HCT116 (cell line): ENCODE results near the gene ALB. TPM values are rescaled to one million over a fixed set of nuclear protein-coding genes. Genes with fewer than 3 reads are reported as not detected.

Source experiments
- ATAC-seq: fragments of 200-7000 bp; cut with Tn5 transposase; 2 replicates; pipeline ENCODE4 v1.9.1; 2020; ENCODE audit warnings: mild to moderate bottlenecking, moderate library complexity
- BruUV-seq: library from RNA; stranded (reverse); fragments of 400-500 nt; replicated peaks from 2 replicates; lab custom pipeline; 2021; lab: Mats Ljungman, UMichigan
- CTCF ChIA-PET: fragments of 300-600 bp; sonication (Branson Sonifier 250); formaldehyde crosslinking; loops from one replicate; lab custom pipeline; 2021; ENCODE audit warnings: antibody characterized with exemption; lab: Charles Lee
- POLR2A ChIA-PET: fragments of 300-600, 350-600 bp; sonication (Branson Sonifier 250); formaldehyde crosslinking; loops from one replicate; lab custom pipeline; 2021; ENCODE audit warnings: antibody characterized with exemption; lab: Charles Lee
- RAD21 ChIA-PET, 2 experiments: fragments of 300-600 bp; sonication (Branson Sonifier 250); formaldehyde crosslinking; loops; one replicate each; lab custom pipeline; 2023; ENCODE audit warnings: low total read pairs in 2 of 2; ENCODE audit not compliant: uncharacterized antibody in 2 of 2, unreplicated experiment in 2 of 2, low non-redundant PET in 1 of 2; lab: Charles Lee
- DNase-seq: peaks from one replicate; pipeline ENCODE4 v3.0.0-alpha.2; 2010; ENCODE audit warnings: low read depth, low spot score
- H2AFZ ChIP-seq: fragments of 200-600 bp; shearing (Covaris generic), sonication (generic); 2 replicates; pipeline ENCODE4 v1.6.1; 2017; ENCODE audit warnings: low read depth, mixed run types, mixed read lengths, antibody characterized with exemption, low read length; ENCODE audit not compliant: poor library complexity, severe bottlenecking
- H3K27ac ChIP-seq: 2 replicates; pipeline ENCODE4 v1.5.1; 2012; ENCODE audit warnings: low read depth, low read length
- H3K27me3 ChIP-seq: fragments of 200-600 bp; sonication (generic); 2 replicates; pipeline ENCODE4 v1.6.1; 2016; ENCODE audit warnings: mixed run types, low read length, mixed read lengths; ENCODE audit not compliant: insufficient read depth
- H3K36me3 ChIP-seq, 2 experiments: fragments of 200-500 bp in 1 of 2; fragments of 200-600 bp in 1 of 2; sonication (Bioruptor generic) in 1 of 2; sonication (generic) in 1 of 2; 2 replicates each; pipeline versions ENCODE4 v1.5.1 to v1.6.1; 2014 to 2016; ENCODE audit warnings: low read length in 2 of 2, inconsistent platforms in 1 of 2, mixed read lengths in 1 of 2, mixed run types in 1 of 2; ENCODE audit not compliant: insufficient read depth in 2 of 2, control insufficient read depth in 1 of 2
- H3K4me1 ChIP-seq, 2 experiments: fragments of 200-600 bp in 1 of 2; sonication (generic) in 1 of 2; 2 replicates each; pipeline versions ENCODE4 v1.5.1 to v1.6.1; 2012 to 2017; ENCODE audit warnings: low read length in 2 of 2, inconsistent platforms in 1 of 2, mild to moderate bottlenecking in 1 of 2, mixed read lengths in 1 of 2, mixed run types in 1 of 2, moderate library complexity in 1 of 2; ENCODE audit not compliant: insufficient read depth in 2 of 2, control insufficient read depth in 1 of 2
- H3K4me2 ChIP-seq: fragments of 200-600 bp; sonication (generic); 2 replicates; pipeline ENCODE4 v1.6.1; 2017; ENCODE audit warnings: mixed run types, low read length, mixed read lengths
- H3K4me3 ChIP-seq, 2 experiments: fragments of 200-600 bp in 1 of 2; sonication (generic) in 1 of 2; replicated peaks in 1 of 2; 2 replicates each; pipeline ENCODE4 v1.5.1; 2011 to 2016; ENCODE audit warnings: low read length in 2 of 2, control low read depth in 1 of 2, low read depth in 1 of 2, mild to moderate bottlenecking in 1 of 2, mixed read lengths in 1 of 2, mixed run types in 1 of 2
- H3K79me2 ChIP-seq: fragments of 200-600 bp; sonication (generic); 2 replicates; pipeline ENCODE4 v1.6.1; 2017; ENCODE audit warnings: mild to moderate bottlenecking, mixed run types, low read length, moderate library complexity, mixed read lengths; ENCODE audit not compliant: insufficient read depth
- H3K9ac ChIP-seq: fragments of 200-600 bp; sonication (generic); 2 replicates; pipeline ENCODE4 v1.6.1; 2016; ENCODE audit warnings: low read length, mixed read lengths
- H3K9me2 ChIP-seq: fragments of 200-600 bp; sonication (generic), shearing (Covaris generic); 2 replicates; pipeline ENCODE4 v1.6.1; 2017; ENCODE audit warnings: mixed run types, mild to moderate bottlenecking, moderate library complexity; ENCODE audit not compliant: insufficient read depth
- H3K9me3 ChIP-seq, 2 experiments: fragments of 200-500 bp in 1 of 2; fragments of 200-600 bp in 1 of 2; sonication (Bioruptor generic) in 1 of 2; sonication (generic) in 1 of 2; 2 replicates each; pipeline ENCODE4 v1.6.1; 2014 to 2017; ENCODE audit warnings: low read length in 2 of 2, mixed read lengths in 2 of 2, inconsistent platforms in 1 of 2, low read depth in 1 of 2, mild to moderate bottlenecking in 1 of 2, mixed run types in 1 of 2, moderate library complexity in 1 of 2; ENCODE audit not compliant: control insufficient read depth in 1 of 2, insufficient read depth in 1 of 2
- H4K20me1 ChIP-seq: fragments of 200-600 bp; sonication (generic), shearing (Covaris generic); 2 replicates; pipeline ENCODE4 v1.6.1; 2017; ENCODE audit warnings: mixed run types, mild to moderate bottlenecking, moderate library complexity; ENCODE audit not compliant: insufficient read depth
- CBX3 ChIP-seq: IDR thresholded peaks from 2 replicates; pipeline ENCODE4 v1.6.1; 2012; ENCODE audit warnings: low read depth
- CEBPB ChIP-seq: IDR thresholded peaks from 2 replicates; pipeline ENCODE4 v1.6.1; 2012; ENCODE audit warnings: low read depth
- CTCF ChIP-seq, 3 experiments: fragments of 200-600 bp in 1 of 3; sonication (generic) in 1 of 3; IDR thresholded peaks in 2 of 3; conservative IDR thresholded peaks in 1 of 3; 2 replicates each; pipeline ENCODE4 v1.5.1; 2012 to 2017; ENCODE audit warnings: low read depth in 2 of 3, low read length in 2 of 3, antibody characterized with exemption in 1 of 3, borderline replicate concordance in 1 of 3, control low read depth in 1 of 3, mild to moderate bottlenecking in 1 of 3, mixed read lengths in 1 of 3, mixed run types in 1 of 3, moderate library complexity in 1 of 3; ENCODE audit not compliant: insufficient read depth in 1 of 3
- EZH2 ChIP-seq: fragments of 200-600 bp; sonication (generic); IDR thresholded peaks from 2 replicates; pipeline ENCODE4 v1.6.1; 2017; ENCODE audit warnings: antibody characterized with exemption, mixed run types
- EZH2phosphoT487 ChIP-seq: fragments of 200-600 bp; IDR thresholded peaks from 2 replicates; pipeline ENCODE4 v1.6.1; 2018; ENCODE audit warnings: antibody characterized with exemption, borderline replicate concordance
- POLR2A ChIP-seq: IDR thresholded peaks from 2 replicates; pipeline ENCODE4 v1.7.0; 2011; ENCODE audit warnings: borderline replicate concordance; ENCODE audit not compliant: insufficient read depth, insufficient read length; ENCODE audit errors: extremely low read depth
- POLR2AphosphoS5 ChIP-seq: IDR thresholded peaks from 2 replicates; pipeline ENCODE4 v1.6.1; 2011; ENCODE audit warnings: mild to moderate bottlenecking, low read depth, low read length, moderate library complexity
- RAD21 ChIP-seq: IDR thresholded peaks from 2 replicates; pipeline ENCODE4 v1.6.1; 2012; ENCODE audit warnings: low read depth, mild to moderate bottlenecking
- REST ChIP-seq: IDR thresholded peaks from 2 replicates; pipeline ENCODE4 v1.6.1; 2012; ENCODE audit warnings: low read depth
- SIN3A ChIP-seq: IDR thresholded peaks from 2 replicates; pipeline ENCODE4 v1.6.1; 2012; ENCODE audit warnings: low read depth
- TCF7L2 ChIP-seq: IDR thresholded peaks from 2 replicates; pipeline ENCODE4 v1.7.0; 2011; ENCODE audit warnings: borderline replicate concordance, inconsistent platforms; ENCODE audit not compliant: insufficient read depth, insufficient read length; ENCODE audit errors: extremely low read depth
- YY1 ChIP-seq: IDR thresholded peaks from 2 replicates; pipeline ENCODE4 v1.6.1; 2011; ENCODE audit warnings: low read length, low read depth, moderate library complexity, mild to moderate bottlenecking; ENCODE audit not compliant: insufficient replicate concordance; ENCODE audit errors: extremely low read depth
- ZBTB33 ChIP-seq: IDR thresholded peaks from 2 replicates; pipeline ENCODE4 v1.6.1; 2011; ENCODE audit warnings: mild to moderate bottlenecking, low read length, moderate library complexity; ENCODE audit not compliant: insufficient replicate concordance; ENCODE audit errors: extremely low read depth
- ZNF274 ChIP-seq: fragments of 200-500 bp; sonication (Bioruptor generic); IDR thresholded peaks from 2 replicates; pipeline ENCODE4 v1.6.1; 2014; ENCODE audit warnings: mild to moderate bottlenecking, low read depth, low read length, inconsistent platforms
- intact Hi-C: fragments of 100-400 bp; cut with micrococcal nuclease; formaldehyde crosslinking; loops from 2 replicates; pipeline ENCODE4 v1.10.0; 2022
- total RNA-seq: library from RNA; stranded (reverse); gene quantifications from one replicate; pipeline ENCODE4 v1.2.1, GENCODE V29; 2021; ENCODE audit not compliant: unreplicated experiment
- TF ChIP-seq, protein P1 (sequence below): IDR thresholded peaks from 2 replicates; pipeline ENCODE4 v1.6.1; 2012
- TF ChIP-seq, protein P2 (sequence below): IDR thresholded peaks from 2 replicates; pipeline ENCODE4 v1.6.1; 2012

The ALB gene
- total RNA-seq, 1 experiment from 2014 or later, result 26.7 TPM

DNA sequence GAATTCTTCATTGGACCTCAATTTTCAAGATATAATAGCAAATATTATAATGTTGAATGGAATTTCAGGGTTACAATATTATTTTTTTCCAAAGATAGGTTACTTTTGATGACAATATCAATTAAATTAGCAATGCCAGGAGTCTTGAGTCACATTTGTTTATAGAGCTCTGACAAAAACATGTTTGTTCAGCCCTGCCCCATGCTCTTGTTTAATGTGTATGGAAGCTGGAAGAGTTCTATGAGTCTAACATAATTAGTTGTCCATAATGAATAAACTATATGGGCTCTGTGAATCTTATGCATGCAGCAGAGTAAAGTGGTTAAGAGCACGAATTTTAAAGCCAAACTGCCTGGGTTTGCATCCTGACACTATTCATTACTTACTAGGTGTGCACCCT is 22.9 kb upstream of the ALB start:
- DNase-seq, result no peak
- H4K20me1 ChIP-seq, result no peaks in the 10 kb centered on the region
- H3K79me2 ChIP-seq, result no peaks in the 10 kb centered on the region
- no peaks in the 10 kb centered on the region for H3K9me2 ChIP-seq
- no peak overlapping the region for H3K4me2 ChIP-seq
- no TSS peak for BruUV-seq
- H3K27ac ChIP-seq, result no peak overlapping the region
- ATAC-seq, result no peak
- H3K4me3 ChIP-seq, result no peak overlapping the region
- H2AFZ ChIP-seq, result no peak overlapping the region
- no peaks in the 10 kb centered on the region for H3K36me3 ChIP-seq
- POLR2A ChIA-PET, result no interaction called here
- no peaks in the 10 kb centered on the region for H3K27me3 ChIP-seq
- H3K4me1 ChIP-seq, result no peaks in the 10 kb centered on the region
- CTCF ChIA-PET, result no interaction called here
- H3K9ac ChIP-seq, result no peak overlapping the region
- intact Hi-C loops, result no loop called here
- TF ChIP-seq CEBPB (no peak), YY1 (no peak), POLR2AphosphoS5 (no peak), SIN3A (no peak), ZBTB33 (no peak), ZNF274 (no peak), CBX3 (no peak), TCF7L2 (no peak), EZH2phosphoT487 (no peak), EZH2 (no peak), RAD21 (no peak), REST (no peak), CTCF (IDR thresholded peaks at IDR 0.05 in 2 of 3, conservative IDR thresholded peaks at IDR 0.05 in 1 of 3; ENCODE audit: borderline replicate concordance in 1 of 3, insufficient read depth in 1 of 3, low read depth in 2 of 3, low read length in 2 of 3) (no peak), POLR2A (no peak)
- TF ChIP-seq, protein P1, sequence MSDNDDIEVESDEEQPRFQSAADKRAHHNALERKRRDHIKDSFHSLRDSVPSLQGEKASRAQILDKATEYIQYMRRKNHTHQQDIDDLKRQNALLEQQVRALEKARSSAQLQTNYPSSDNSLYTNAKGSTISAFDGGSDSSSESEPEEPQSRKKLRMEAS, result no peak
- TF ChIP-seq, protein P2, sequence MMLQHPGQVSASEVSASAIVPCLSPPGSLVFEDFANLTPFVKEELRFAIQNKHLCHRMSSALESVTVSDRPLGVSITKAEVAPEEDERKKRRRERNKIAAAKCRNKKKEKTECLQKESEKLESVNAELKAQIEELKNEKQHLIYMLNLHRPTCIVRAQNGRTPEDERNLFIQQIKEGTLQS, result no peak
- RAD21 ChIA-PET, result no interaction called here
- H3K9me3 ChIP-seq, result no peaks in the 10 kb centered on the region
